WI38 (cell line): ENCODE results near the gene LIG3.

ENCODE experiments used
- H3K4me3 ChIP-seq: 2 replicates; pipeline ENCODE4 v1.5.1; 2011; ENCODE audit warnings: low read depth, mild to moderate bottlenecking, control low read depth, low read length
- CTCF ChIP-seq: IDR thresholded peaks from 2 replicates; pipeline ENCODE4 v1.5.1; 2012; ENCODE audit warnings: low read depth, mild to moderate bottlenecking, control low read depth, low read length

The LIG3 gene

GRCh38 chr17:35052780-35053179 lies 72.5 kb downstream of the LIG3 start:
- H3K4me3 ChIP-seq, result no peak overlapping the region
- no peak for TF ChIP-seq CTCF

- no peak overlapping the region for H3K4me3 ChIP-seq
- TF ChIP-seq CTCF, result no peak
Observed at GRCh38 chr17:35053204-35053603, 72.9 kb downstream of the LIG3 start.

GRCh38 chr17:35056013-35056412 lies 75.7 kb downstream of the LIG3 start:
- no peak for TF ChIP-seq CTCF
- no peak overlapping the region for H3K4me3 ChIP-seq

GRCh38 chr17:35057332-35057915 lies 77.1 kb downstream of the LIG3 start:
- TF ChIP-seq CTCF, result no peak
- no peak overlapping the region for H3K4me3 ChIP-seq
